HepG2 (cell line): ENCODE results near the gene F12. TPM values are rescaled to one million over a fixed set of nuclear protein-coding genes. Genes with fewer than 3 reads are reported as not detected.

Experiments
- CTCF ChIP-seq: sonication (generic); formaldehyde crosslinking; IDR thresholded peaks from 2 replicates; pipeline ENCODE4 v1.5.0; 2020; ENCODE audit warnings: mild to moderate bottlenecking, missing genetic modification reagents, moderate library complexity
- ETV5 ChIP-seq: IDR thresholded peaks from 2 replicates; pipeline ENCODE4 v1.6.1; 2018; ENCODE audit warnings: missing biosample characterization, missing genetic modification reagents, inconsistent platforms, borderline replicate concordance
- FOXA1 ChIP-seq, 2 experiments: fragments of 450-650 bp in 1 of 2; sonication (generic) in 1 of 2; formaldehyde crosslinking in 1 of 2; IDR thresholded peaks; 2 replicates each; pipeline versions ENCODE4 v1.4.0 to v1.6.1; 2016 to 2020; ENCODE audit warnings: missing genetic modification reagents in 1 of 2
- FOXK1 ChIP-seq: sonication (generic); formaldehyde crosslinking; IDR thresholded peaks from 2 replicates; pipeline ENCODE4 v1.4.0; 2020; ENCODE audit warnings: low read depth, missing genetic modification reagents, borderline replicate concordance
- GABPA ChIP-seq, 2 experiments: IDR thresholded peaks; 2 replicates each; pipeline ENCODE4 v1.6.1; 2011 to 2016; ENCODE audit warnings: low read depth in 2 of 2, low read length in 1 of 2, missing biosample characterization in 1 of 2, missing genetic modification characterization in 1 of 2
- GATAD1 ChIP-seq: IDR thresholded peaks from 2 replicates; pipeline ENCODE4 v1.6.1; 2016; ENCODE audit warnings: missing genetic modification reagents, missing compliant biosample characterization
- GATAD2A ChIP-seq: IDR thresholded peaks from 2 replicates; pipeline ENCODE4 v1.6.1; 2016
- KLF16 ChIP-seq, 2 experiments: sonication (generic) in 1 of 2; formaldehyde crosslinking in 1 of 2; IDR thresholded peaks; 2 replicates each; pipeline versions ENCODE4 v1.6.1 to v1.8.0; 2016 to 2023; ENCODE audit warnings: missing genetic modification reagents in 2 of 2, missing compliant biosample characterization in 1 of 2
- MNT ChIP-seq: fragments of 450-650 bp; IDR thresholded peaks from 2 replicates; pipeline ENCODE4 v1.6.1; 2016
- MYC ChIP-seq: sonication (generic); formaldehyde crosslinking; IDR thresholded peaks from 2 replicates; pipeline ENCODE4 v1.9.0; 2021; ENCODE audit warnings: missing genetic modification reagents, borderline replicate concordance
- NCOR1 ChIP-seq: fragments of 200-600 bp; sonication (generic); IDR thresholded peaks from 2 replicates; pipeline ENCODE4 v1.7.0; 2017; ENCODE audit warnings: antibody characterized with exemption, low read length, borderline replicate concordance
- ONECUT2 ChIP-seq: sonication (generic); formaldehyde crosslinking; IDR thresholded peaks from 2 replicates; pipeline ENCODE4 v1.4.0; 2020; ENCODE audit warnings: missing genetic modification reagents
- PPARG ChIP-seq: conservative IDR thresholded peaks from 2 replicates; pipeline ENCODE4 v1.6.1; 2016; ENCODE audit warnings: missing biosample characterization, missing genetic modification reagents
- RARA ChIP-seq: IDR thresholded peaks from 2 replicates; pipeline ENCODE4 v1.6.1; 2016; ENCODE audit warnings: missing genetic modification reagents, missing compliant biosample characterization
- SIN3A ChIP-seq: IDR thresholded peaks from 2 replicates; pipeline ENCODE4 v1.6.1; 2011; ENCODE audit warnings: low read depth, mild to moderate bottlenecking, control low read depth, low read length, borderline replicate concordance
- TFDP2 ChIP-seq: sonication (generic); formaldehyde crosslinking; IDR thresholded peaks from 2 replicates; pipeline ENCODE4 v1.4.0; 2020; ENCODE audit warnings: missing genetic modification reagents
- YEATS4 ChIP-seq: sonication (generic); formaldehyde crosslinking; IDR thresholded peaks from 2 replicates; pipeline ENCODE4 v1.4.0; 2020; ENCODE audit warnings: missing genetic modification reagents, borderline replicate concordance
- ZBTB8A ChIP-seq: sonication (generic); formaldehyde crosslinking; IDR thresholded peaks from 2 replicates; pipeline ENCODE4 v1.4.0; 2020; ENCODE audit warnings: mild to moderate bottlenecking, low read depth, missing genetic modification reagents, borderline replicate concordance
- ZNF337 ChIP-seq: sonication (generic); formaldehyde crosslinking; IDR thresholded peaks from 2 replicates; pipeline ENCODE4 v1.5.1; 2020; ENCODE audit warnings: missing genetic modification reagents, low read depth, mild to moderate bottlenecking, borderline replicate concordance
- ZNF574 ChIP-seq: sonication (generic); formaldehyde crosslinking; IDR thresholded peaks from 2 replicates; pipeline ENCODE4 v1.4.0; 2020; ENCODE audit warnings: missing genetic modification reagents
- polyA plus RNA-seq, 8 experiments: library from polyadenylated mRNA; depleted of rRNA in 3 of 8; stranded (reverse) in 7 of 8; unstranded in 1 of 8; fragments of >200 nt; fragmentation: Illumina TruSeq in 4 of 8; extraction: Trizol in 4 of 8; gene quantifications; 2 replicates each; pipeline versions ENCODE4 v1.2.1 to v1.2.3, GENCODE V29; 2011 to 2016; ENCODE audit warnings: low read depth in 4 of 8, missing spikeins in 1 of 8, mixed read lengths in 1 of 8; ENCODE audit not compliant: insufficient read depth in 1 of 8
- total RNA-seq, 5 experiments: library from RNA; depleted of rRNA; stranded (reverse); fragments of >200 nt; fragmentation: Illumina TruSeq; extraction: Trizol; gene quantifications; 2 replicates each; pipeline ENCODE4 v1.2.3, GENCODE V29; 2016; ENCODE audit warnings: low read depth in 1 of 5

Gene F12
- total and polyA plus RNA-seq, 2 of the 13 experiments (the other 11 are each of a cell fraction or from before 2014, with no cell fraction given), result 2.5 to 3.0 TPM

- TF ChIP-seq YEATS4 (peak; percentile 29; the same call in 1 of the 2 replicates), RARA (CRISPR knock-in tag) (0 out of 2 replicates have a peak, but pooled peaks have one; percentile 25), ZBTB8A (no peak), MYC (CRISPR knock-in tag) (peak; percentile 90; the same call in 1 of the 2 replicates), GABPA (IDR thresholded peaks at IDR 0.05; ENCODE audit: low read depth, low read length) (no peak), GABPA (CRISPR knock-in tag; IDR thresholded peaks at IDR 0.05; ENCODE audit: low read depth) (0 out of 2 replicates have a peak, but pooled peaks have one; percentile 15), CTCF (CRISPR knock-in tag) (peak; percentile 96), FOXA1 (IDR thresholded peaks at IDR 0.05) (no peak), FOXA1 (CRISPR knock-in tag; IDR thresholded peaks at IDR 0.05) (peak; percentile 15; the same call in 1 of the 2 replicates), MNT (peak; percentile 87), ZNF574 (CRISPR knock-in tag) (no peak), GATAD2A (CRISPR knock-in tag) (peak; percentile 52; the same call in 1 of the 2 replicates), ONECUT2 (CRISPR knock-in tag) (no peak), ZNF337 (no peak), SIN3A (peak; percentile 58; the same call in 1 of the 2 replicates), FOXK1 (CRISPR knock-in tag) (peak; percentile 54; the same call in 1 of the 2 replicates), NCOR1 (no peak), GATAD1 (CRISPR knock-in tag) (peak; percentile 48; the same call in 1 of the 2 replicates), PPARG (0 out of 2 replicates have a peak, but pooled peaks have one; percentile 28), TFDP2 (CRISPR knock-in tag) (0 out of 2 replicates have a peak, but pooled peaks have one; percentile 29), ETV5 (CRISPR knock-in tag) (peak; percentile 49; the same call in 1 of the 2 replicates), KLF16 (CRISPR knock-in tag; IDR thresholded peaks at IDR 0.05) (peak in 1 of 2 experiments; percentile 41; a peak in 1 of 4 replicates)
Measured at GRCh38 chr5:177390363-177391300, 18.7 kb downstream of the F12 start (continued).
